A673 (cell line): ENCODE measurements around the gene AATK. TPM values are rescaled to one million over a fixed set of nuclear protein-coding genes. Genes with fewer than 3 reads are reported as not detected.

Experiments used
- BruUV-seq: library from RNA; stranded (reverse); fragments of 400-500 nt; replicated peaks from 2 replicates; lab custom pipeline; 2021; lab: Mats Ljungman, UMichigan
- CTCF ChIA-PET: fragments of 300-600 bp; sonication (Branson Sonifier 250); formaldehyde crosslinking; loops from one replicate; lab custom pipeline; 2022; ENCODE audit warnings: antibody characterized with exemption; lab: Charles Lee
- POLR2A ChIA-PET: fragments of 300-600 bp; sonication (Branson Sonifier 250); formaldehyde crosslinking; loops from one replicate; lab custom pipeline; 2022; ENCODE audit warnings: antibody characterized with exemption; ENCODE audit not compliant: low non-redundant PET; lab: Charles Lee
- DNase-seq: peaks from one replicate; pipeline ENCODE4 v3.0.0-alpha.2; 2015; ENCODE audit warnings: low spot score
- H3K27ac ChIP-seq: fragments of 200-600 bp; sonication (generic); 2 replicates; pipeline ENCODE4 v1.5.1; 2016; ENCODE audit warnings: mixed run types, low read depth, mild to moderate bottlenecking, mixed read lengths, antibody characterized with exemption, low read length; ENCODE audit not compliant: poor library complexity, severe bottlenecking
- H3K27me3 ChIP-seq: fragments of 200-600 bp; sonication (generic); replicated peaks from 2 replicates; pipeline ENCODE4 v1.6.1; 2017; ENCODE audit warnings: mixed run types, low read depth, mild to moderate bottlenecking, mixed read lengths, antibody characterized with exemption, low read length; ENCODE audit not compliant: insufficient read depth, poor library complexity
- H3K36me3 ChIP-seq: fragments of 200-600 bp; sonication (generic); 2 replicates; pipeline ENCODE4 v1.6.1; 2016; ENCODE audit warnings: mixed run types, mild to moderate bottlenecking, mixed read lengths, antibody characterized with exemption, low read length; ENCODE audit not compliant: insufficient read depth, poor library complexity, severe bottlenecking
- H3K4me1 ChIP-seq: fragments of 200-600 bp; sonication (generic); 2 replicates; pipeline ENCODE4 v1.6.1; 2017; ENCODE audit warnings: mixed run types, mild to moderate bottlenecking, mixed read lengths, antibody characterized with exemption, low read length; ENCODE audit not compliant: insufficient read depth, poor library complexity, severe bottlenecking
- H3K4me3 ChIP-seq: fragments of 200-600 bp; sonication (generic); 2 replicates; pipeline ENCODE4 v1.5.1; 2016; ENCODE audit warnings: low read depth, mixed run types, mild to moderate bottlenecking, mixed read lengths, low read length; ENCODE audit not compliant: poor library complexity, severe bottlenecking
- H3K9me3 ChIP-seq: fragments of 200-600 bp; sonication (generic); 2 replicates; pipeline ENCODE4 v1.6.1; 2016; ENCODE audit warnings: mixed run types, low read depth, mild to moderate bottlenecking, mixed read lengths, antibody characterized with exemption, low read length; ENCODE audit not compliant: poor library complexity, severe bottlenecking
- CTCF ChIP-seq: fragments of 300-800, 200-600 bp; sonication (generic); conservative IDR thresholded peaks from 2 replicates; pipeline ENCODE4 v1.5.1; 2017; ENCODE audit warnings: low read depth, mild to moderate bottlenecking, antibody characterized with exemption, low read length, moderate library complexity, mixed read lengths
- EZH2 ChIP-seq: fragments of 200-600 bp; sonication (generic); IDR thresholded peaks from 2 replicates; pipeline ENCODE4 v1.6.1; 2017; ENCODE audit warnings: borderline replicate concordance, low read depth, mild to moderate bottlenecking, mixed read lengths, antibody characterized with exemption, low read length; ENCODE audit not compliant: poor library complexity, severe bottlenecking
- intact Hi-C: fragments of 100-400 bp; cut with micrococcal nuclease; formaldehyde crosslinking; loops from one replicate; pipeline ENCODE4 v1.10.0; 2022; ENCODE audit not compliant: unreplicated experiment
- total RNA-seq: library from RNA; stranded (reverse); gene quantifications from 2 replicates; pipeline ENCODE4 v1.2.3, GENCODE V29; 2021

The AATK gene
- total RNA-seq, 1 experiment from 2014 or later: 0.90 TPM

- TF ChIP-seq EZH2: no peak
- TF ChIP-seq CTCF: no peak
- no peaks in the 10 kb centered on the region for H3K9me3 ChIP-seq
- ChIA-PET POLR2A (no interaction called here), CTCF (no interaction called here)
- intact Hi-C loops: no loop called here
- no TSS peak for BruUV-seq
- H3K4me1 ChIP-seq: peaks cover 10% of the 10 kb centered on the region
- no peaks in the 10 kb centered on the region for H3K27me3 ChIP-seq
- H3K27ac ChIP-seq: no peak overlapping the region
- H3K4me3 ChIP-seq: no peak overlapping the region
- no peak for DNase-seq
- H3K36me3 ChIP-seq: no peaks in the 10 kb centered on the region
These were observed 1.4 kb downstream of the AATK start for GRCh38 chr17:81164371-81165245.

- CTCF ChIA-PET: no interaction called here
- TF ChIP-seq EZH2 (no peak), CTCF (no peak)
- H3K27ac ChIP-seq: no peak overlapping the region
- H3K4me3 ChIP-seq: no peak overlapping the region
- intact Hi-C loops: no loop called here
- no peak for DNase-seq
- peaks cover 10% of the 10 kb centered on the region for H3K4me1 ChIP-seq
- POLR2A ChIA-PET: no interaction called here
- no TSS peak for BruUV-seq
- no peaks in the 10 kb centered on the region for H3K36me3 ChIP-seq
- no peaks in the 10 kb centered on the region for H3K9me3 ChIP-seq
- no peaks in the 10 kb centered on the region for H3K27me3 ChIP-seq
These were observed 2.2 kb downstream of the AATK start for GRCh38 chr17:81163703-81164370.

- intact Hi-C loops: no loop called here
These were observed 2.8 kb downstream of the AATK start for GRCh38 chr17:81163051-81163695.

More at GRCh38 chr17:81163051-81163695, 2.8 kb downstream of the AATK start:
- Histone ChIP-seq H3K27me3 (no peaks in the 10 kb centered on the region), H3K4me1 (peaks cover 10% of the 10 kb centered on the region), H3K27ac (no peak overlapping the region), H3K36me3 (no peaks in the 10 kb centered on the region), H3K4me3 (no peak overlapping the region), H3K9me3 (no peaks in the 10 kb centered on the region)
- no peak for TF ChIP-seq CTCF
- TF ChIP-seq EZH2: no peak
- no TSS peak for BruUV-seq
- no peak for DNase-seq
- CTCF ChIA-PET: no interaction called here
- POLR2A ChIA-PET: no interaction called here
